B cell (primary cell): Measurements from ENCODE around the gene CD52.

Experiments
- EZH2 ChIP-seq: IDR thresholded peaks from 2 replicates; pipeline ENCODE4 v1.6.1; 2012; ENCODE audit warnings: borderline replicate concordance, low read depth, mild to moderate bottlenecking, moderate library complexity, low read length; ENCODE audit not compliant: insufficient read depth, poor library complexity, severe bottlenecking
- TF ChIP-seq, protein P1 (sequence below): fragments of 200-600 bp; IDR thresholded peaks from one replicate; pipeline ENCODE4 v1.8.0; 2022; ENCODE audit warnings: antibody characterized with exemption, mild to moderate bottlenecking

DNA sequence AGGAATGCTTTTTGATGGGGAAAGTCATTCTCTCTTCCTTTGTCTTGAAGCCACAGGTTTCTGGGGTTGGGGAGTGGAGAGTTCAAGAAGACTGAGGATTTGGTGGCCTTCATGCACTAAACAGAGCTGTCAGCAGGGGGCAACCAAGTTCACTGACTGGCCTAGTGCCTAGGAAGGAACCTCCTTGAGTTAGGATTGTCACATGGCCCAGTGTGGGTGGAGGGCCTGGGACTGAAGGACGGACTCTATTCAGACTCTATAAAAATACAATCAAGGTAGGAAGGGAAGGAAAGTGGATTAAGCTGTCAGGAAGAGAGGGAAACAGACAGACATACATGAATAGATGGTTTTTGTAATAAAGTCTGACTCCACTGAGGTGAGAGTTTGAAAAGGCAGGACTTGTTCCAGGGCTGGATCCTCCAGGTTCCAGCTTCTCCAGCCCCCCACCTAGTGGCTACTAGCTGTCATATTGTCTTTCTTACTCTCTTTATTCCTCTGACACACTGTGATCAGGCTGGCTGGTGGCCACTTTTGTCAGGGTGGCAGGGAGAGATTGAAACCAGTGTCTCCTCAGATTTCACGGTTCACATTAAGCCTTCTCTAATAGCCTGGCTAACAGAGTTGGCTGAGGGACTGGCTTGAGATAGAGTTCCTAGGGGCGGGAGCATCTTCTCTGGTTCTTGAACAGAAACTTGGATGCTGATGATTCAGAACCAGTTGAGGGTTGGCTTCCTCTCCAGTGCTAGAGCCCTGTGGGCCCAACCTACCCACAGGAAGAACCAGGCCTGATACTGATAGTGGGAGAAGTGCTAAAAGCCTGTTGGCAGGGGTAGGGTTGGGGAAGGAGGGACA is 42.0 kb upstream of the CD52 start:
- TF ChIP-seq EZH2, result no peak
- TF ChIP-seq, protein P1, sequence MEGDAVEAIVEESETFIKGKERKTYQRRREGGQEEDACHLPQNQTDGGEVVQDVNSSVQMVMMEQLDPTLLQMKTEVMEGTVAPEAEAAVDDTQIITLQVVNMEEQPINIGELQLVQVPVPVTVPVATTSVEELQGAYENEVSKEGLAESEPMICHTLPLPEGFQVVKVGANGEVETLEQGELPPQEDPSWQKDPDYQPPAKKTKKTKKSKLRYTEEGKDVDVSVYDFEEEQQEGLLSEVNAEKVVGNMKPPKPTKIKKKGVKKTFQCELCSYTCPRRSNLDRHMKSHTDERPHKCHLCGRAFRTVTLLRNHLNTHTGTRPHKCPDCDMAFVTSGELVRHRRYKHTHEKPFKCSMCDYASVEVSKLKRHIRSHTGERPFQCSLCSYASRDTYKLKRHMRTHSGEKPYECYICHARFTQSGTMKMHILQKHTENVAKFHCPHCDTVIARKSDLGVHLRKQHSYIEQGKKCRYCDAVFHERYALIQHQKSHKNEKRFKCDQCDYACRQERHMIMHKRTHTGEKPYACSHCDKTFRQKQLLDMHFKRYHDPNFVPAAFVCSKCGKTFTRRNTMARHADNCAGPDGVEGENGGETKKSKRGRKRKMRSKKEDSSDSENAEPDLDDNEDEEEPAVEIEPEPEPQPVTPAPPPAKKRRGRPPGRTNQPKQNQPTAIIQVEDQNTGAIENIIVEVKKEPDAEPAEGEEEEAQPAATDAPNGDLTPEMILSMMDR, result peak; percentile 88
